GM19372 (cell line): Measurements from ENCODE around the gene KLHL13.

Experiments
- ATAC-seq: cut with Tn5 transposase; IDR thresholded peaks from one replicate; pipeline ENCODE4 v1.9.1; 2021; ENCODE audit warnings: mild to moderate bottlenecking, low read depth, moderate library complexity; ENCODE audit not compliant: unreplicated experiment

KLHL13 gene

DNA sequence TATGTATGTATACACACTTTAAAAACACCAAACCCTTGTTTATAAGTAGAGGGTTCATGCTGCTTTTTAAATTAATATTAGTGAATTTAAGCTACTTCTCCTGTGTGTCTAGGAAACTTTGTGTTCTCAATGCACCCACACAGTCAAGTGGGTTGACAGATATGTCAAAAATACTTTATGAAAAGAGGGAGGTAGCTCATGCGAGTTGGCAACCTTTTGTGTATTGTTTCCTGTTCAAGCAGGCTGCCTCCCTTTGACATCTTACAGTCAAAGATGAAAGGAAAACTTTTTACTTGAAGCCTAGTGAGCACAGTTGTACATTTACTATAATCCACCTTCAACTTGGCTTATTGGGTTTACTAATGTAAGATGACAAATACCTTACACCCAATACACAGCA is 218.4 kb downstream of the KLHL13 start:
- no peak for ATAC-seq

DNA sequence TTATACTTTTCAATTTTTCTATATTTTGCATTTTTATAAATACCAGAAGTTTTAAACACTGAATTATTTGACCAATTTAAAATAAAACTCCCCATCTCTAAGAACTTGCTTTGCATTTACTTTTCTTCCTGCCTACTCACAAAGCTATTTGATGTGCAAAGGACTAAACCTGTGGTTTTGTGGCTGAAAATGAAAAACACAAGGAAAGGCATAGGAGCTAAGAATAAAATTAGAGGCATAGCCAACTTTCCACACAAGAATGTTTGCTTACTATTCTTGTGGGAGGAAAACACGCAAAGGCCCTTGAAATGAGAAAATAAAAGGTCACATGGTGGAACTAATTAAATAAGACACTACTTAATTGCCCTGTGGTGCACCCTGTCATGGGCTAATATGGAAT is 221.2 kb downstream of the KLHL13 start:
- ATAC-seq = no peak

DNA sequence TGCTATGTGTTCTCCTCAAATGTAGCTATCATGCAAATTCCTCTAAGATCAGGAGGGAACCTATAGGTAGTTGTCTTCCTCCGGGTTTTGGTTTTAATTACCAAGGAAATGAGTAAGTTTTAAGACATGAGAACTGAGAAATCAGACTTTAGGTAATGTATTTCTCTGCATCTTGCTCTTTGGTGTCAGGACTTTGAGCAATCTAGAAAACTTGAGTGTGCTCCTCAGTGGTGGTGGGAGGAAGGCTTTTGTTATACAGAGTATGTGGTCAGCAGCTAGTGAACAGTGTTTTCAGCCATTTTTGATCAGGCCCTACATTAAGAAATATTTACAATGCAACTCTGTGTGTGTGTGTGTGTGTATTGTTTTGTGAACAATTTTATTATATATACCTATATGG is 224.1 kb downstream of the KLHL13 start:
- no peak for ATAC-seq

DNA sequence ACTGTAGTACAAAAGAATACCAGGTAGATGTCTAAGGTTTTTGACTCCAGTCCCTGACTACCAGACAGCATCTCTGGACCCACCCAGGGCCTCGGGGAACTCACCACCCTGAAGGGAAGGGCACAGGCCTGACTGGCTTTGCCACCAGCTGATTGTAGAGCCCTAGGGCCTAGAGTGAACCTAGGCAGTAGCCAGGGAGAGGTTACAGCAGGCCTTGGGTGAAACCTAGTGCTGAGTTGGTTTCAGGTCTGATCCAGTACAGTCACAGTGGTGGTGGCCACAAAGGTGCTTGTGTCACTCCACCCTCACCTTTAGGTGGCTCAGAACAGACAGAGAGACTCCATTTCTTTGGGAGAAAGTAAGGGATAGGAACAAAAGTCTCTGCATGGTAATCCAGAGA is 244.8 kb downstream of the KLHL13 start:
- ATAC-seq = no peak

DNA sequence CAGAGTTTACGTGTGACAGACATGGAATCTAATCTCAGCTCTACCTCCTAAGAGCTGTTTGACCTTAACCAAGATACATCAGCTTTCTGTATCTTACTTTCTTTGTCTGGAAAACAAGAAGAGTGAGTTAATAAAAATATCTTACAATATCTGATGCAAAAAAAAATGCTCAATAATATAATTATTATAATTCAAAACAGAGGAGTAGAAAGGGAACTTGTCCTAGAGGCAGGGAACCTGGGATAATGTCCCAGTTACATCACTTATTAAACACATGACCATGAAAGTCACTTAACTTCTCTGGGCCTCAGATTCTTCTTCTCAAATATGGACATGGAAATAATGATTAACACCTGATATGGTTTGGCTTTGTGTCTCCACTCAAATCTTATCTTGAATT is 256.1 kb downstream of the KLHL13 start:
- ATAC-seq = no peak

DNA sequence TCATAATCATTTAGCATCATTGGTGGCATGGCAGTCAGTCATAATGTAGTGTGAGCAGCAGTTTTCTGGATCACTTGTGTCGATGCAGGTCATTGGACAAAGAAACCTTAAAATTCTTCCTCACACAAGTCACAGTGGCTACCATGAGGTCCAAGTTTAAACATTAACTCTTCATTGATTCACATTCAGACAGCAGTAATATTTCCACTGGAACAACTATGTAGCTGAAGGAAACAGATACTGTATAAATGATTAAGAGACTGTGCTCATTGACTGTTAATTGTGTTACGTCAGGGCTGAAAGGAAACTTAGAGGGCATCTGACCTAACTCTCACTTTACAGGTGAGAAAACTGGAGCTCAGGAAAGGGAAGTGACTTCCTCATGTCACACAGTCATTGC is 261.8 kb downstream of the KLHL13 start:
- no peak for ATAC-seq

DNA sequence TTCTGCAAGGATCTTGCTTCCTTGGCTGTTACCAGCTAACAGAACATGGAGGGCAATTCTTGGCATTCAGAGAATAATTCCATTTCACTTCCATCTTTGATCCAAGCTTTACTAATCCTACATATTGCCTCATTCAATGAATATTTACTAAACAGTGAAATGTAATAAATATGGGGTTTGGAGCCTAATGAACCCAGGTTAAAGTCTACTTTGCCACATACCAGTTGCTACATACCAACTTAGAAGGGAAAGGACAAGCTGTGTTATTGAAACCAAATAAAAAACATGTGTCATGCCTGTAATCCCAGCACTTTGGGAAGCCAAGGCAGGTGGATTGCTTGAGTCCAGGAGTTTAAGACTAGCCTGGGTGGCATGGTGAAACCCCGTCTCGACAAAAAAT is 265.6 kb downstream of the KLHL13 start:
- no peak for ATAC-seq
